CD14-positive monocyte (primary cell): ENCODE measurements around the gene RRBP1. TPM values are rescaled to one million over a fixed set of nuclear protein-coding genes. Genes with fewer than 3 reads are reported as not detected.

Experiments used
- DNase-seq, 3 donors: peaks; one replicate each; pipeline ENCODE4 v3.0.0-alpha.2; 2011 to 2022
- H2AFZ ChIP-seq: 2 replicates; pipeline ENCODE4 v1.6.0; 2012; ENCODE audit warnings: mild to moderate bottlenecking, low read depth, low read length, inconsistent platforms; ENCODE audit not compliant: insufficient read depth, poor library complexity, severe bottlenecking
- H3K27ac ChIP-seq, 2 donors: 1 replicate in 1 of 2; 2 replicates in 1 of 2; pipeline ENCODE4 v1.5.1; 2012 to 2013; ENCODE audit warnings: low read length in 2 of 2, control low read depth in 1 of 2, inconsistent platforms in 1 of 2, low read depth in 1 of 2, mild to moderate bottlenecking in 1 of 2
- H3K27me3 ChIP-seq, 2 donors: one replicate each; pipeline versions ENCODE4 v1.6.0 to v1.6.1; 2011 to 2013; ENCODE audit warnings: low read length in 2 of 2; ENCODE audit not compliant: control insufficient read depth in 2 of 2, insufficient read depth in 2 of 2
- H3K36me3 ChIP-seq, 2 donors: replicated peaks in 1 of 2; 1 replicate in 1 of 2; 2 replicates in 1 of 2; pipeline versions ENCODE4 v1.5.1 to v1.6.1; 2012 to 2013; ENCODE audit warnings: low read length in 2 of 2, control low read depth in 1 of 2, inconsistent platforms in 1 of 2, mild to moderate bottlenecking in 1 of 2; ENCODE audit not compliant: insufficient read depth in 2 of 2, control insufficient read depth in 1 of 2
- H3K4me1 ChIP-seq, 2 donors: 1 replicate in 1 of 2; 2 replicates in 1 of 2; pipeline versions ENCODE4 v1.5.1 to v1.6.1; 2012 to 2013; ENCODE audit warnings: low read length in 2 of 2, control low read depth in 1 of 2, inconsistent platforms in 1 of 2, mild to moderate bottlenecking in 1 of 2, moderate library complexity in 1 of 2; ENCODE audit not compliant: insufficient read depth in 2 of 2, control insufficient read depth in 1 of 2
- H3K4me2 ChIP-seq: replicated peaks from 2 replicates; pipeline ENCODE3; 2012; ENCODE audit warnings: low read length, moderate library complexity, mild to moderate bottlenecking; ENCODE audit not compliant: poor library complexity, severe bottlenecking; ENCODE audit errors: extremely low read depth
- H3K4me3 ChIP-seq, 3 experiments: fragments of 200-600 bp in 1 of 3; sonication (generic) in 1 of 3; replicated peaks in 1 of 3; 1 replicate in 2 of 3; 2 replicates in 1 of 3; pipeline ENCODE4 v1.5.1; 2011 to 2013; ENCODE audit warnings: low read length in 3 of 3, mild to moderate bottlenecking in 3 of 3, control low read depth in 2 of 3, low read depth in 2 of 3, inconsistent platforms in 1 of 3, moderate library complexity in 1 of 3
- H3K79me2 ChIP-seq: 2 replicates; pipeline ENCODE4 v1.6.0; 2012; ENCODE audit warnings: mild to moderate bottlenecking, control low read depth, inconsistent platforms, low read length, moderate library complexity; ENCODE audit not compliant: insufficient read depth
- H3K9ac ChIP-seq: 2 replicates; pipeline ENCODE4 v1.6.0; 2017; ENCODE audit warnings: low read length, mild to moderate bottlenecking; ENCODE audit not compliant: insufficient read depth, poor library complexity, severe bottlenecking
- H3K9me3 ChIP-seq, 2 donors: replicated peaks in 1 of 2; 1 replicate in 1 of 2; 2 replicates in 1 of 2; pipeline versions ENCODE4 v1.5.1 to v1.6.1; 2012 to 2013; ENCODE audit warnings: low read length in 2 of 2, control low read depth in 1 of 2; ENCODE audit not compliant: control insufficient read depth in 1 of 2, insufficient read depth in 1 of 2
- H4K20me1 ChIP-seq: 2 replicates; pipeline ENCODE4 v1.6.0; 2012; ENCODE audit warnings: mild to moderate bottlenecking, low read length, control low read depth, moderate library complexity; ENCODE audit not compliant: insufficient read depth
- H3K27ac Mint-ChIP-seq, 7 donors: one replicate each; pipeline ENCODE4 v1.8.0; 2020; ENCODE audit warnings: mild to moderate bottlenecking in 7 of 7, mixed read lengths in 7 of 7, moderate library complexity in 6 of 7, inconsistent platforms in 2 of 7
- H3K27me3 Mint-ChIP-seq, 3 donors: one replicate each; pipeline ENCODE4 v1.8.0; 2021 to 2022; ENCODE audit warnings: low read depth in 3 of 3, mild to moderate bottlenecking in 3 of 3, mixed read lengths in 3 of 3, moderate library complexity in 3 of 3, inconsistent platforms in 1 of 3
- H3K36me3 Mint-ChIP-seq, 2 donors: one replicate each; pipeline ENCODE4 v1.8.0; 2020; ENCODE audit warnings: mixed read lengths in 2 of 2, inconsistent platforms in 1 of 2, mild to moderate bottlenecking in 1 of 2
- H3K4me1 Mint-ChIP-seq: one replicate; pipeline ENCODE4 v1.8.0; 2020; ENCODE audit warnings: mild to moderate bottlenecking, mixed read lengths
- H3K4me3 Mint-ChIP-seq, 2 donors: one replicate each; pipeline ENCODE4 v1.8.0; 2020; ENCODE audit warnings: mild to moderate bottlenecking in 2 of 2, mixed read lengths in 2 of 2, moderate library complexity in 1 of 2
- H3K9me3 Mint-ChIP-seq, 7 donors: one replicate each; pipeline ENCODE4 v1.8.0; 2020 to 2022; ENCODE audit warnings: mixed read lengths in 7 of 7, mild to moderate bottlenecking in 6 of 7, moderate library complexity in 6 of 7, inconsistent platforms in 2 of 7
- CTCF ChIP-seq: fragments of 200-600 bp; IDR thresholded peaks from one replicate; pipeline ENCODE4 v1.8.0; 2022; ENCODE audit warnings: antibody characterized with exemption, mild to moderate bottlenecking
- WGBS: methylation state at CpG from one replicate; pipeline ENCODE4 v1.1.5; 2013; ENCODE audit warnings: missing lambda C conversion rate; ENCODE audit not compliant: insufficient coverage; 5-methylcytosine and 5-hydroxymethylcytosine counted together
- intact Hi-C, 2 donors: fragments of 100-400 bp; cut with micrococcal nuclease; formaldehyde crosslinking; loops; one replicate each; pipeline versions ENCODE4 v1.15.0 to v1.15.1; 2023
- polyA plus RNA-seq, 3 donors: library from polyadenylated mRNA; depleted of rRNA in 1 of 3; unstranded in 2 of 3; stranded (reverse) in 1 of 3; fragments of 300-500 nt in 2 of 3; fragments of >200 nt in 1 of 3; fragmentation: Illumina TruSeq in 2 of 3; gene quantifications; 1 replicate in 2 of 3; 2 replicates in 1 of 3; pipeline ENCODE4 v1.2.3, GENCODE V29; 2012 to 2021

Gene RRBP1
- polyA plus RNA-seq, 3 donors = 4.7 to 22.2 (median 7.5) TPM

- peaks cover 0 to 1% (median 0%) of the 10 kb centered on the region in 7 donors for H3K9me3 Mint-ChIP-seq
These were observed 29.2 kb upstream of the RRBP1 start for GRCh38 chr20:17711267-17711627.

GRCh38 chr20:17710379-17711266, 28.6 kb upstream of the RRBP1 start:
- H3K4me3 Mint-ChIP-seq = no peak overlapping the region
- Histone ChIP-seq H3K4me3 (no peak overlapping the region), H3K36me3 (no peaks in the 10 kb centered on the region), H4K20me1 (no peaks in the 10 kb centered on the region), H3K79me2 (no peaks in the 10 kb centered on the region), H3K27ac (no peak overlapping the region), H3K27me3 (no peaks in the 10 kb centered on the region), H2AFZ (no peak overlapping the region), H3K4me1 (no peaks in the 10 kb centered on the region), H3K9me3 (no peaks in the 10 kb centered on the region), H3K9ac (no peak overlapping the region), H3K4me2 (no peak overlapping the region)
- H3K36me3 Mint-ChIP-seq = no peaks in the 10 kb centered on the region
- TF ChIP-seq CTCF = no peak
- H3K27ac Mint-ChIP-seq = no peak overlapping the region
- intact Hi-C loops = no loop called here
- whole genome bisulfite sequencing = 91% methylated on average over 15 of the region's 21 CpGs
- no peaks in the 10 kb centered on the region for H3K9me3 Mint-ChIP-seq
- H3K4me1 Mint-ChIP-seq = no peaks in the 10 kb centered on the region
- H3K27me3 Mint-ChIP-seq = peaks cover 0 to 2% (median 2%) of the 10 kb centered on the region in 3 donors
- DNase-seq = no peak

More at GRCh38 chr20:17711267-17711627, 29.2 kb upstream of the RRBP1 start:
- Histone ChIP-seq H3K9me3 (no peaks in the 10 kb centered on the region), H4K20me1 (no peaks in the 10 kb centered on the region), H3K4me1 (no peaks in the 10 kb centered on the region), H2AFZ (no peak overlapping the region), H3K9ac (no peak overlapping the region), H3K4me2 (no peak overlapping the region), H3K79me2 (no peaks in the 10 kb centered on the region), H3K27me3 (no peaks in the 10 kb centered on the region), H3K36me3 (no peaks in the 10 kb centered on the region), H3K27ac (no peak overlapping the region), H3K4me3 (no peak overlapping the region)
- Mint-ChIP-seq H3K4me1 (no peaks in the 10 kb centered on the region), H3K27me3 (peaks cover 0 to 2% (median 2%) of the 10 kb centered on the region in 3 donors), H3K4me3 (no peak overlapping the region), H3K27ac (no peak overlapping the region), H3K36me3 (no peaks in the 10 kb centered on the region)
- intact Hi-C loops = no loop called here
- no peak for DNase-seq
- 100% methylated on average over 1 of the region's 5 CpGs for WGBS
- TF ChIP-seq CTCF = no peak
